T-helper 1 cell treated with Interleukin-12 subunit alpha and Interleukin-12 subunit beta and Interleukin-4 antibody, amounts not matched to agents 30 μg/mL and 1 μg/mL, for 36 hours (primary cell): ENCODE results near the gene HLA-E.
A peak's percentile ranks its signal among the peaks of the same experiment; 100 is the strongest.

Experiments
- H3K27ac Mint-ChIP-seq: one replicate; pipeline ENCODE4 v1.8.0; 2021; ENCODE audit warnings: mild to moderate bottlenecking, mixed read lengths
- H3K27me3 Mint-ChIP-seq: one replicate; pipeline ENCODE4 v1.8.0; 2021; ENCODE audit warnings: low read depth, mixed read lengths
- H3K36me3 Mint-ChIP-seq: one replicate; pipeline ENCODE4 v1.8.0; 2021; ENCODE audit warnings: low read depth, mixed read lengths
- H3K4me1 Mint-ChIP-seq: one replicate; pipeline ENCODE4 v1.8.0; 2021; ENCODE audit warnings: low read depth, mixed read lengths
- H3K4me3 Mint-ChIP-seq: one replicate; pipeline ENCODE4 v1.8.0; 2021; ENCODE audit warnings: mild to moderate bottlenecking, moderate library complexity, mixed read lengths
- H3K9me3 Mint-ChIP-seq: one replicate; pipeline ENCODE4 v1.8.0; 2021; ENCODE audit warnings: mixed read lengths

HLA-E gene

DNA sequence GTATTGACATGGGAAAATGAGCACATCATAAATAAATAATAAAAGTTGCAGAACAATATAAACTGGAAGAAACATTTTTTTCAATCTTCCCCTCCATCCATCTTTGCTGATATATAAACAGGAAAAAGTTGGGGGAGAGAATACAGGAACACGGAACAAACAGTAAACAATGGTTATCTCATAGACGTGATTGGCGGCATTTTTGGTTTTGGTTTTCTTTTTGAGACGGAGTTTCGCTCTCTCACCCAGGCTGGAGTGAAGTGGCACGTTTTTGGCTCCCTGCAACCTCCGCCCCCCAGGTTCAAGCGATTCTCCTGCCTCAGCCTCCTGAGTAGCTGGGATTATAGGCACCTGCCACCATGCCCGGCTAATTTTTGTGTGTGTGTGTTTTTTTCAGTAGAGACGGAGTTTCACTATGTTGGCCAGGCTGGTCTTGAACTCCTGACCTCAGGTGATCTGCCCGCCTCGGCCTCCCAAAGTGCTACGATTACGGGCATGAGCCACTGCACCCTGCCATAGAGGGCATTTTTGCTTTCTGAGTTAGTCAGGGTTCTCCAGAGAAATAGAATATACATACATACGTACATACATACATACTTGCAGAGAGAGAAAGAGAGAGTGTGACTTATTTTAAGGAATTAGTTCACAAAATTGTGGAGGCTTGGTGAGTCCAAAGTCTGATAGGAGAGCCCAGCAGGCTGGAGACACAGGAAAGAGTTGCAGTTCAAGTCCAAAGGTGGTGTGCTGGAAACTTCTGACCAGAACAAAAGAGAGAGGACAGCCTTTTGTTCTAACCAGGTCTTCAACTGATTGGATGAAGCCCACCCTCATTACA lies 44.4 kb downstream of the HLA-E start:
- Mint-ChIP-seq H3K27me3 (no peaks in the 10 kb centered on the region), H3K4me3 (peak overlapping the region; percentile 40), H3K9me3 (no peaks in the 10 kb centered on the region), H3K36me3 (peaks cover 2% of the 10 kb centered on the region), H3K27ac (peak overlapping the region; percentile 67), H3K4me1 (peaks cover 33% of the 10 kb centered on the region)

DNA sequence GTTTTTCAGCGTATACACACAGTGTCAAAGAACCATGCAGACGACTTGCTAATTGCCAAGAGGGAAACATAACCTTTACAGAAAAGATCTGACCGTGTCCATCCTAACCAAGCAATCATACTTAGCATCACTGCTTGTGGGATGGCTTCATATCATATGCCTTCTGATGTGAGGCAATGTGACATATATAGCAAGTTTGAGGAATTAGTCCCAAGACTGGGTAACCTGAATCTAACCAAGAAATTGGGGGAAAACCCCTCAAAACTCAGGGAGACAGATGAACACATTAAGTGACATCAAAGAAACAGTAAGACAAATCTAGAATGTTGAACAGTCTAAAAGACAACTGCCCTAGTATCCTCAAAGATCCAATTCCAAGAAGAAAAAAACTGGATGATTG lies 48.6 kb downstream of the HLA-E start:
- H3K4me3 Mint-ChIP-seq = no peak overlapping the region
- no peaks in the 10 kb centered on the region for H3K9me3 Mint-ChIP-seq
- H3K4me1 Mint-ChIP-seq = peaks cover 20% of the 10 kb centered on the region
- no peaks in the 10 kb centered on the region for H3K27me3 Mint-ChIP-seq
- H3K27ac Mint-ChIP-seq = no peak overlapping the region
- H3K36me3 Mint-ChIP-seq = no peaks in the 10 kb centered on the region

DNA sequence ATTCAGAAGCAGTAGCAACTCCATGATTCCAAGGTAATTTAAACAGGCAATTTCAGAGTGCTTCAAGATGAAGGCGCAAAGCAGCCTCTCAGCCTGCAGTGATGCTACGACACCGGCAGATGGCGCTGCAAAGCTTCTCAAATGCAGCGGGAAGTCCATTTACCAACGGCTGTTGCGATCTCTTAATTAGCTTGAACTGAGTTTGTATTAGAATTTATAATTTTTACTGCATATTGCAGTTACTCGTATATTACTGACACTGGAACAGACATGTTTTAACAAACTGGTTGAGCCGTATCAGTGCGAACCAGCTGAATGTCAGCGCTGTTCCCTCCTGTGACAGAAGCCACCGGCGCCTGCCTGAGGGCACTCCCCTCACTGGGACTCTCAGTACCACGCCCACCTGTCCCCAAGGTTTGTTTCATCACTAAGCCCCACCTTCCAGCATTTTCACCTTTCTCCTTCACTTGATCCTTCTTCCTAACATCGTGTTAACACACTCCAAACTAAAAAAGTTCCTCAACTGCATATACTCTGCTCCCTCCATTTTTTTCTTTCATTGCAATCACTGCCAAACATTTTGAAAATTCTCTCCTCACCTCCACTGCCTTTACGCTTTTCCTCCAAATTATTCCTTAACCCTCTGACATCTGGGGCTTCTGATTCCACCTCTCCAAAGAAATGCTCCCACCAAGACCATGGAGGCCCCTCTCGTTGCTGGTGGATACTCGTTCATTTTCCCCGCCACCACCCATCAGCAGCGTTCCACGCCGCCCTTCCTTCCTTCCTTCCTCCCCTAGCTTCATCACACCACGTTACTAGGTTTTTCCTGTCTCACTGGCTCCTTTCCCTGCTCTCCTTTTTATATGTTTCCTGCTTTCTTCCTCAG lies 52.5 kb downstream of the HLA-E start:
- Mint-ChIP-seq H3K4me3 (peak overlapping the region; percentile 83), H3K9me3 (no peaks in the 10 kb centered on the region), H3K4me1 (peaks cover 28% of the 10 kb centered on the region), H3K27ac (peak overlapping the region; percentile 78), H3K36me3 (peaks cover 11% of the 10 kb centered on the region), H3K27me3 (no peaks in the 10 kb centered on the region)

DNA sequence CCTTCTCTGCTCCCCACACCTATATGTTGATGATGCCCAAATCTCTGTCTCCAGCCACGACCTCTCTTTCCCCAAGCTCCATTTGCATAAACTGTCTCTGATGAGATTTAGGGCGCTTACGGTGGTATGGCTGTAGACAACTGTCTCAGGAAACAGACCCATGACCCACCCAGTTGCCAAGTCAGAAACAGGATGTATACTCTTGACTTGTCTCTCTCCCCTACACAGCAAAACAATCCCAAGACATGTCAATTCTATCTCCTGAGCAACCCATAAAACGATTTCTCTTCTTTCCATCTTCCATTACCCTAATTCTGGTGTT lies 53.1 kb downstream of the HLA-E start:
- peak overlapping the region; percentile 83 for H3K4me3 Mint-ChIP-seq
- peaks cover 12% of the 10 kb centered on the region for H3K36me3 Mint-ChIP-seq
- peak overlapping the region; percentile 78 for H3K27ac Mint-ChIP-seq
- H3K27me3 Mint-ChIP-seq = no peaks in the 10 kb centered on the region
- no peaks in the 10 kb centered on the region for H3K9me3 Mint-ChIP-seq
- H3K4me1 Mint-ChIP-seq = peaks cover 28% of the 10 kb centered on the region

DNA sequence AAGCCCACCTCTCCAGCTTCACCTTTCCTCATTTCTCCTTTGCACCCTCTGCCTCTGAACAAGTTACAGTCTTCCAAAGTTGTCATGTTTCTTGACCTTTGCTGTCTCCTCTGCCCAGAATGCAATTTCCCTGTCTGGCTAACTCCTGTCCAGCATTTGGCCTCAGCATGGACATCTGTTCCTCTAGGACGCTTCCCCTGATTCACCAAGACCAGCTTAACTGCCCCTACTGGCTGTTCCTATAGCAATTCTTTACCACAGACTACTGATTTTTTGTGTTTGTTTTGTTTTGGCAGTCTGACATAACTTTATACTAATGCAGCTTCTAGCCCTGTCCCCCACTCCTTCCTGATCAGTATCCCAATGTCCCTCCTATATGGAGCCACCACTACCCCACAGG lies 53.6 kb downstream of the HLA-E start:
- Mint-ChIP-seq H3K27ac (no peak overlapping the region), H3K4me1 (peaks cover 28% of the 10 kb centered on the region), H3K36me3 (peaks cover 12% of the 10 kb centered on the region), H3K4me3 (peak overlapping the region; percentile 83), H3K27me3 (no peaks in the 10 kb centered on the region), H3K9me3 (no peaks in the 10 kb centered on the region)
